Astrocyte (in vitro differentiated cells and primary cell): ENCODE results near the gene RBM19. TPM values are rescaled to one million over a fixed set of nuclear protein-coding genes. Genes with fewer than 3 reads are reported as not detected.

Experiments used
- DNase-seq: peaks from one replicate; pipeline ENCODE4 v3.0.0-alpha.2; 2010; ENCODE audit warnings: low read depth
- FAIRE-seq: peaks from 2 replicates; lab custom pipeline; 2011; peaks lifted over from hg19 to GRCh38; lab: Jason Lieb, UNC
- H2AFZ ChIP-seq: 2 replicates; pipeline ENCODE4 v1.6.0; 2012; ENCODE audit warnings: low read depth, low read length, inconsistent platforms
- H3K27ac ChIP-seq: 2 replicates; pipeline ENCODE4 v1.5.1; 2011; ENCODE audit warnings: low read depth, low read length, inconsistent platforms
- H3K27me3 ChIP-seq: 2 replicates; pipeline ENCODE4 v1.6.0; 2011; ENCODE audit warnings: low read length, inconsistent platforms; ENCODE audit not compliant: insufficient read depth
- H3K36me3 ChIP-seq: 2 replicates; pipeline ENCODE4 v1.5.1; 2011; ENCODE audit warnings: low read length, inconsistent platforms; ENCODE audit not compliant: insufficient read depth
- H3K4me1 ChIP-seq: 2 replicates; pipeline ENCODE4 v1.5.1; 2011; ENCODE audit warnings: low read length, inconsistent platforms; ENCODE audit not compliant: insufficient read depth
- H3K4me2 ChIP-seq: 2 replicates; pipeline ENCODE4 v1.6.0; 2012; ENCODE audit warnings: low read length, inconsistent platforms
- H3K4me3 ChIP-seq: 2 replicates; pipeline ENCODE4 v1.5.1; 2011; ENCODE audit warnings: low read depth, mild to moderate bottlenecking, low read length, inconsistent platforms; ENCODE audit not compliant: insufficient read depth
- H3K79me2 ChIP-seq: 2 replicates; pipeline ENCODE4 v1.6.0; 2012; ENCODE audit warnings: mild to moderate bottlenecking, low read length, inconsistent platforms; ENCODE audit not compliant: insufficient read depth
- H3K9ac ChIP-seq: 2 replicates; pipeline ENCODE4 v1.6.0; 2012; ENCODE audit warnings: mild to moderate bottlenecking, low read length, inconsistent platforms
- H3K9me3 ChIP-seq: 2 replicates; pipeline ENCODE4 v1.5.1; 2012; ENCODE audit warnings: low read depth, mild to moderate bottlenecking, low read length, inconsistent platforms; ENCODE audit not compliant: insufficient read depth
- H4K20me1 ChIP-seq: 2 replicates; pipeline ENCODE4 v1.6.0; 2012; ENCODE audit warnings: low read length, inconsistent platforms; ENCODE audit not compliant: insufficient read depth
- H3K27ac Mint-ChIP-seq: one replicate; pipeline ENCODE4 v1.8.0; 2021; ENCODE audit warnings: mild to moderate bottlenecking, mixed read lengths; ENCODE audit not compliant: unreplicated experiment
- H3K27me3 Mint-ChIP-seq: one replicate; pipeline ENCODE4 v1.8.0; 2021; ENCODE audit warnings: low read depth, mixed read lengths; ENCODE audit not compliant: unreplicated experiment
- H3K36me3 Mint-ChIP-seq: one replicate; pipeline ENCODE4 v1.8.0; 2021; ENCODE audit warnings: low read depth, mixed read lengths; ENCODE audit not compliant: unreplicated experiment
- H3K4me1 Mint-ChIP-seq: one replicate; pipeline ENCODE4 v1.8.0; 2021; ENCODE audit warnings: low read depth, mixed read lengths; ENCODE audit not compliant: unreplicated experiment
- H3K4me3 Mint-ChIP-seq: one replicate; pipeline ENCODE4 v1.8.0; 2021; ENCODE audit warnings: mild to moderate bottlenecking, moderate library complexity, mixed read lengths; ENCODE audit not compliant: unreplicated experiment
- H3K9me3 Mint-ChIP-seq: one replicate; pipeline ENCODE4 v1.8.0; 2021; ENCODE audit warnings: mild to moderate bottlenecking, mixed read lengths; ENCODE audit not compliant: unreplicated experiment
- CTCF ChIP-seq: IDR thresholded peaks from 2 replicates; pipeline ENCODE4 v1.5.1; 2011; ENCODE audit warnings: low read depth, mild to moderate bottlenecking, inconsistent platforms, low read length, moderate library complexity; ENCODE audit not compliant: insufficient read depth
- EZH2 ChIP-seq: IDR thresholded peaks from 2 replicates; pipeline ENCODE4 v1.6.1; 2012; ENCODE audit warnings: mild to moderate bottlenecking, low read length, inconsistent platforms; ENCODE audit not compliant: insufficient read depth
- total RNA-seq: library from RNA; stranded (reverse); gene quantifications from 2 replicates; pipeline ENCODE4 v1.2.1, GENCODE V29; 2021

Gene RBM19
- total RNA-seq, 1 donor from 2014 or later: 32.3 TPM

GRCh38 chr12:113981876-113982275, 15.8 kb upstream of the RBM19 start:
- H3K4me2 ChIP-seq: no peak overlapping the region
- Mint-ChIP-seq H3K9me3 (no peaks in the 10 kb centered on the region), H3K36me3 (no peaks in the 10 kb centered on the region), H3K4me1 (no peaks in the 10 kb centered on the region), H3K4me3 (no peak overlapping the region), H3K27ac (no peak overlapping the region), H3K27me3 (peaks cover 62% of the 10 kb centered on the region)
- no peaks in the 10 kb centered on the region for H3K9me3 ChIP-seq
- no peak overlapping the region for H3K4me3 ChIP-seq
- no peaks in the 10 kb centered on the region for H3K4me1 ChIP-seq
- H2AFZ ChIP-seq: no peak overlapping the region
- no peaks in the 10 kb centered on the region for H3K27me3 ChIP-seq
- no peaks in the 10 kb centered on the region for H4K20me1 ChIP-seq
- no peaks in the 10 kb centered on the region for H3K79me2 ChIP-seq
- H3K9ac ChIP-seq: no peak overlapping the region
- no peaks in the 10 kb centered on the region for H3K36me3 ChIP-seq
- H3K27ac ChIP-seq: no peak overlapping the region
- FAIRE-seq: no peak
- no peak for DNase-seq
- TF ChIP-seq CTCF: no peak
- no peak for TF ChIP-seq EZH2

- Histone ChIP-seq H3K27me3 (no peaks in the 10 kb centered on the region), H4K20me1 (no peaks in the 10 kb centered on the region), H2AFZ (no peak overlapping the region), H3K4me1 (no peaks in the 10 kb centered on the region), H3K36me3 (no peaks in the 10 kb centered on the region), H3K79me2 (no peaks in the 10 kb centered on the region), H3K9me3 (no peaks in the 10 kb centered on the region), H3K9ac (no peak overlapping the region), H3K4me2 (no peak overlapping the region), H3K4me3 (no peak overlapping the region), H3K27ac (no peak overlapping the region)
- DNase-seq: peak; percentile 46
- Mint-ChIP-seq H3K4me1 (no peaks in the 10 kb centered on the region), H3K27ac (no peak overlapping the region), H3K9me3 (no peaks in the 10 kb centered on the region), H3K4me3 (no peak overlapping the region), H3K27me3 (peaks cover 60% of the 10 kb centered on the region), H3K36me3 (no peaks in the 10 kb centered on the region)
- TF ChIP-seq EZH2 (no peak), CTCF (peak; percentile 99)
- no peak for FAIRE-seq
Observed at GRCh38 chr12:113980537-113981337, 14.6 kb upstream of the RBM19 start.

GRCh38 chr12:113980054-113980453, 13.9 kb upstream of the RBM19 start:
- Histone ChIP-seq H3K27ac (no peak overlapping the region), H4K20me1 (no peaks in the 10 kb centered on the region), H3K36me3 (no peaks in the 10 kb centered on the region), H3K4me2 (no peak overlapping the region), H3K4me1 (no peaks in the 10 kb centered on the region), H3K9me3 (no peaks in the 10 kb centered on the region), H3K27me3 (no peaks in the 10 kb centered on the region), H2AFZ (no peak overlapping the region), H3K79me2 (no peaks in the 10 kb centered on the region), H3K9ac (no peak overlapping the region), H3K4me3 (no peak overlapping the region)
- H3K27me3 Mint-ChIP-seq: peaks cover 63% of the 10 kb centered on the region
- H3K4me3 Mint-ChIP-seq: no peak overlapping the region
- TF ChIP-seq CTCF: no peak
- TF ChIP-seq EZH2: no peak
- H3K4me1 Mint-ChIP-seq: no peaks in the 10 kb centered on the region
- DNase-seq (no peak), FAIRE-seq (no peak)
- H3K36me3 Mint-ChIP-seq: no peaks in the 10 kb centered on the region
- H3K9me3 Mint-ChIP-seq: no peaks in the 10 kb centered on the region
- H3K27ac Mint-ChIP-seq: no peak overlapping the region
